Measurements from ENCODE around the gene PRSS27.
"Not testable (repeated sequence)": the region's sequence is repeated elsewhere in the genome, so short reads cannot be mapped to it uniquely, and the experiment has no call there.

The PRSS27 gene

GRCh38 chr16:2670017-2670416 is 50.0 kb downstream of the PRSS27 start:
- not testable (repeated sequence) for DNase-seq

- not testable (repeated sequence) for DNase-seq
Measured at GRCh38 chr16:2669587-2669986, 50.4 kb downstream of the PRSS27 start.

GRCh38 chr16:2666671-2667070 is 53.4 kb downstream of the PRSS27 start:
- not testable (repeated sequence) for DNase-seq

- no peak for DNase-seq
Measured at GRCh38 chr16:2664574-2664982, 55.4 kb downstream of the PRSS27 start.

- no peak for DNase-seq
Measured at GRCh38 chr16:2663553-2664546, 56.2 kb downstream of the PRSS27 start.

Measured in activated gamma-delta T cell (primary cell).